ENCODE data around the gene HOXA13.

The HOXA13 gene

DNA sequence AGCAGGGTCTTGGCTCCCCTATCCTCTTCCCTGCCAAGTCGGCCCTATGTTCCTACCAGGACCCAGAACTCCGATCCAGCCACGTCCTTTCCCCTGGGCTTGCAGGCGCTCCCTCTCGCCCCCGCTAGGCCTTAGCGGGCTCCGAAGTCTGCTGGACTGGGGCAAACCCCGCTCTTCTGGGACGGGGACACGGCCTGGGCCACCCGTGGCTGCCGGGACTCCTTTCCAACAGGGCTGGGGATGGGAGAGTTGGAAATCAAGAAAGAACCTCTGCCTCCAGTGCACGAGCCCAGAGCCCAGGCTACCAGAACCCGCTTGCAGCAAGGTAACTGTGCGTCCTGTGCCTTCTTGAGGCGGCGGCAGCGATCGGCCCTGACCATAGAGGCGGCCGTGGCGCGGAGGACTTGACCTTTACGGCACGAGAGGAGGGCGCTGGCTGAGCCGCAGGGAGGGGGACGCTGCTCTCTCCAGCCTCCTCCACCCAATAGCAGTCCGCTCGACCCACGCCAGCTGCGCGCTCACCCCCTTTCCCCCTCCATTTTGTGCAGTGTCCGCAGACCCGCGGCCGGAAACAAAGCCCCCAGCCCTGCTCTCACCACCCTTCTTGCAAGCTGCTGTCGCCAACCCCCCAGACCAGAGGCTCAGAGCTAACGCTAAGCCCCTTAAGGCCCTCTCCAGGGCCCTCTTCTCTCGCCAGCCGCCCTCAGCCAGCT lies 7.9 kb downstream of the HOXA13 start:
- no peak for DNase-seq

DNA sequence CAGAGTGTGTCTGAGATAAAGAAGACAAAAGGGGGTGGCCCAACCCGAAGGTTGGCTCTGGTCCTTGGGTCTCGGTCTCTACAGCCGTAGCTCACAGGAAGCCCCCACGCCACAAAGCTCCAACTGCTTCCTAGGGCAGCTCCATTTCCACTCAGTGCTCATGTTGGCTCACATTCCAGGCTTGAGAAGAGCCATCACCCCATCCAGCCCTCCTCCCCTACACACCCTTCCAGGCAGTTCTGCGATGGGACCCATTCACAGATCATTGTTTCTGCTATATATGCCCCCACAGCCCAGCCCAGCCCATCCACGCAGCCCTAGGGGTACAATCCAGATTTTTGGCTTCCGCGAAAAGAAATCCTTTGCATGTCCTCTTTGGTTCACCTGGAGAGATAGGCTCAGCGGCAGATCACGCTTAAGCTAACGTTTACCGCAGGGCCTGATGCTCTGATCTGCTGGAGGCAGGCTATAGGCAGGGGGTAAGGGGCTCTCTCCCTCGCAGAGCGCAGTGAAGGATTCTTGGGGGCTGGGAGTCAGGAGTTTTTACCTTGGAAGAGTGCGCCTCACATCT lies 8.6 kb downstream of the HOXA13 start:
- no peak for DNase-seq

DNA sequence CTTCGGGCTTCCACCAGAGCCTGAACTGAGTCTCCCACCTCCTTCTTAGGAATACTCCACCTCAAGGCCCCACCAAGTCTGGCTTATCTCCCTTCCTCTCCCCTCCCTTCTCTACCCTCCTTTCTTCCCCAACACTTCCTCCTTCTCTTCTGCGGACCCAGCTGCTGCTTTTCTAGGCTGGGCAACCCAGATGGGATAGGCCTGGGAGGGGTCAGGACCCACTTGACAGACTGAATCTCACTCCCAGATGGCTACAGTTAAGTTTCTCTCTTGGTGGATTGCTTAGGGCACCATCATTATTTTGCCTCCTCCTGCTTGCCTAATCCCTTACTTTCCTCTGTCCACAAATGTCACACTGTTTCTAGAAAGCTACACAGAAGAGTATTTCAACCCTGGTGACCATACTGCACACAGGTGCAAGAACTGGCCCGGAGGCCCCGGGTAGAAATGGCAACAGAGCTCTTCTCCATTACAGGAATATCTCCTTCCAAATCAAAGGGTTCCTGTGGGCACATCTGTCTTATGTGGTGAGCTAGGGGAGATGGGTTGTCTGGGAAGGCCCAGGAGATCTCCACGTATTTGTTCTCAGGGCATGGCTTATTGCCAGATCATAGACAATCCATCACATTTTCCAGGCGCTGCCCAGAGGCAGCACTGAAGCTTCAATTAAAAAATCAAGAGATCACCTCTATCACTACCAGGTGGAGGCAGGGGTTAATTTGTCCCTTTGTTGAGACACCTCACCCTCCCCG lies 9.7 kb downstream of the HOXA13 start:
- DNase-seq = no peak

DNA sequence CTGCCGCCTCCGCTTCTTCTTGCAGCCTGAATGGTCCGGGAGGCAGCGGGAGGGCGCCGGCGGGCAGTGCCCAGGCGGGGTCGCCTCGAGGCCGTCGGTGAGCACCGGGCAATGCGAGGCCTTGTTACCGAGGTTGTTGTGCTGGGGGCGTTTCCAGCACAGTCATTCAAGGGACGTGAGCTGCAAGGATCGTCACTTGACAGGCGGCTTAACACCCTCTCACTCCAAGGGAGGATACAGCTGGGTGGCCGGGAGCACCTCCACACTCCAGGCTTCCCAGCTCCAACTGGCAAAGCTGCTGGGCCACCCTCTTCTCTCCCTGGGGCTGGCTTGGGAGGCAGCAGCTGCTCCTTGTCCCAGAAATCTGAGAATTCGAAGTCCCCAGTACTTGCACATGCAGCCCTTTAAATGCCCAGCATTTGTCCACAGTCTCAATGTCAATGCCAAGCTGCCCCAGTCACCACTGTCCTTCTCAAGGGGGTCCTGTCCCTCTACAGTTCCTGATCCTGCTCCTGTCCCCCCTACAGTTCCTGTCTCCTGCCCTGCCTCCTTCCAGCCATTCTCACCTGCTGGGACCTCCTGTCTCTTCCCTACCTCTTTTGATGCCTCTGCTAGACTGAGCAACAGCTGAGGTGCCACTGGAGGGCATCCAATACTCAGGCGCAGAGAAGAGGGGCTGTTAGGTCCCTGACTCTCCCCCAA lies 10.4 kb downstream of the HOXA13 start:
- no peak for DNase-seq

DNA sequence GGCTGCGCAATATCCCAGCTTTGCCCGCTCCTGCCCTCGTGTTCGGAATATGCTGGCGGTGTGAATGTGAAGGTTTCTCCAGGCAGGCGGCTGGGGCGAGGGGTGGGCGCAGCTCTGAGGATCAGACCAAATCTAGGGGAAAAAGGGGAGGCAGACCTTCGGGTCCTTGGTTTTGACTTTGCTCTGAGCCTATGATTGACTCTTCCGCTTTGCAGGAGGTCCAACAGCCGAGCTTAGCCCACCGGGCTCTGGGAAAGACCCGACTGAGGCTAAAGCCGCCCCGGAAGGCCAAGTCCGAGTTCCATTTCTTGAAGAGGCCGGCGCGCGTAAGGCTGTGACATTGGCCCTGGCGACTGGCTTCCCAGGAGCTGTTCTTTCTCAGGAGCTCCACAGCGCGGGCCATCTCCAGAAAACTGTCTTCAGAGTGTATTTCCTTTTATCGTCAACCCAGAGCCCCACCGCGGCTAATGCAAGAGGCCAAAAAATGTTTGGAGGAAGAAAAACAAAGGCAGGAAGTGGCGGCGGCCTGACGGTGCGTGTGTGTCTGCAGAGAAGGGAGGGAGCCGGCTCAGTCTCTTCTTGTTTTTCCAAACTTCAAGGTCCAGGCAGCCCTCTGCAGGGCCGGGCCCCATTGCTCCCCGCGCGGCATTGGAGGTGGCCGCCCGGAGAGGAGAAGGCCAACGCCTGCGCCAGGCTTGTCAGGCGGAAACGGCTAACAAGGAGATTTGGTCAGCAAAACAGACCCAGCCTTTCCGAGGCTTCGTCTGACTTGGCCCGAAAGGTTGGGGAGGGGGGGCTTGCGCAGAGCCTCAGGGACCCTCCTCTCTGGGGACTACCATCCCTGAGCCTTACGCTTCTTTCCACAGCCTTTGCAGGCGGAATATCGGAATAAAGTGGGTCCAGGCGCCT lies 11.3 kb downstream of the HOXA13 start:
- no peak for DNase-seq

DNA sequence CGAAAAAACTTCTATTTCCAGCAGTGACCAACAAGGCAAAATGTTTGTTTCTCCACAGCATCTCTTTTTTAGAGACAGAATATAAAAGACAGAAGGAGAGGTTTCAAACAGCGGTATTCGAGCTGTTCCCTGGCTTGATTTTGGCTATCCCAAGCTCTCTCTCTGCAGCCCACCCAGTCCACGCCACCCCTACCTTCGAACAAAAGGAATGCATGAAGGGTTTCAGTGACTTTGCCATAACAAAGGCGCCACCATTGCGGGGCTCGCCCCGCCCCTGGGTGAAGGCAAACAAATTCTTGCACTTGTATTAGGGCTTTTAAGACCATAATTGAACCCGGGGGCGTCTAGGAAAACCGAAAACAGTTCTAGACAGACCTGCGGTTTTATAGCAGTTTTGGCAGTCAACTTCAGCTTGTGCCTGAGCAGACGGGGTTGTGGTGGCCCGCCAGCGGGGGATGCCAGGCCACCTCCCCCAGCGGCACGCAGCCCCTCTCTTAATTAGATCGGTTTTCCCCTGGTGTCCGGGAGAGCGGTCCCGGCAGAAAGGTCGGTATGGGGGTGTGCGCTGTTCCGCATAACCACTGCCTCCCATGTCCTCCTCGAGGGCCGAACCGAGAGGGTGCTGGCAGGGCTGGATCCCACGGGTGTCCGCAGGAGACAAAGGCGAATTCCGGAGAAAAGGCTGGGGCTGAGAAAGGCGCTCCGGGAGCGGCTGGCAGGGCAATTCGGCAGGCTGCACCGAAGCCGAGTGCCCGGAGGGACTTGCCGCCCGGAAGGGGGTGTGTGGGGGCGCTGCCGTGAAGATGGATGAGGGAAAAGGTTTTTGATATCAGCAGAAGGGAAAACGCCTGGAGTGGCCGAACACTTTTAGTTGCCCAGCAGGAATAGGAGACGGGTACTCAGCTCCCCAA lies 12.2 kb downstream of the HOXA13 start:
- no peak for DNase-seq

DNA sequence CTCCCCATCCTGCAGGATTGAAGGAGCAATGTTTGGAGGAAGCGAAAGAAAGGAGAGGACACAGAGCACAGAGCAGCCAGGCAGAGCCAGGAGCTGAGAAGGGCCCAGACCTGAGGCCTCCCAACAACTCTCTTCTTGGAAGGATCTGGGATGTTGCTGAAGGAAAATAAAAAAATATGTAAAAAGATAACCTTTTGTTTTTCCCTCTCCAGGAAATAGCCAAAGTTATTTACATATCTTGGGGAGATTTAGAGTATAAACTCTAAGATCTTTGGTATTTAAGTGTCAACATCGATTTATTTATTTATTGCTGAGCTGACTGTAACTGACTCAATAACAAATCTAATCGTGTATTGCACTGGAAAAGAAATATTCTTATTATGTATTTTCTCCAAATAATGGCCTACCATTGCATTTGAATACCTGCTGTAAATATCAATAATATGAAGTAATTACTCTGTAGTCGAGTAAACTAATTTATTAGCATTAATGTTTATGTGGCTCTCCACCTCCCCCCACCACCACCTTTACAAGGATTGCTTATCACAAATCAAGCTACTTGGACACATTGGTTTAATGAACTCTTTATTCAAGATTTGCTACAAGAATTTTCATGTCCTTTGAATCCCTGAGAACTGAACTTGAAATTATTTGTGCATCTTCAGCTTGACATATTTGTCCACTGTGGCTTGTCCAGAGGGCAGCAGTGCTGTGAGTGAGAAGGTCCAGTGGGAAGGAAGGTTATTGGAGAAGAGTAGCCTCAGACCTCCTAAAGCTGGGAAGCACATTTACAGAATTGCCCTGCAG lies 13.0 kb downstream of the HOXA13 start:
- no peak for DNase-seq

DNA sequence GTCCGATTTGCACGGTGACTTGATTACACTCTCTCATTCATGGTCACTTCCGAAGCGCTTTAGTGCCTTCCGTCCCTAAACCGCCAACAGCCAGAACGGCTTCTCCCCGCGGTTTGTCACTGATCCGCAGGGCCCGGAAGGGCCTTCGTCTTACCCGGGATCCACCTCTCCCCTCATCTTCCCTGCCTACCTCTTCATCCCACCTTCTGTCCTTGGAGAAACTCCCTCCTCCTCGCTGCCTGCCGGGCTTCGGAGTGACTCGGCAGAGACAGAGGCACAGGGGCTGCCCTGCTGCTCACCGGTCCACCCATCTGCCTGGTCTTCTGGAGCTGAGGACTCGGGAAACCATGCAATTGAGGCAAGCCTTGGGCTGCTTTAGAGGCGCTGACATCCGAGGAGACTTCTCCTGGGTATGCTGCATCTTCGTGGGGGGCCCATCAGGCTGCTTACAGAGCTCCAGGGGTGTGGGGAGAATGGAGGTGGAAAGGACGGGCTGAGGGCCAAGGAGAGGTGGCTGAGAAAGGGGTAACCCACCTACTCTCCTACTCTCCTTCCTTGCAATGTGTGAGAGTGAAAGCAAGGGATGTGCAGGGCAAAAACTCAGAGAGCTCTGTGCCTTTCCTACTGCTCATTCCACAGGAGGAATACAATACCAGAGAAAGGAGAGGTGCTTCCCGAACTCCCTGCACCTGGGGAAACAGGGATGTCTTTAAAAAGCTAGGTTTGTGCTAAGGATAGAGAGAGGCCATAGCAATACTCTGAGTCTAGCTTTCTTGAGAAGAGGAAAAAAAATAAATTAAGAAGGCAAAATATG lies 13.8 kb downstream of the HOXA13 start:
- DNase-seq = no peak

DNA sequence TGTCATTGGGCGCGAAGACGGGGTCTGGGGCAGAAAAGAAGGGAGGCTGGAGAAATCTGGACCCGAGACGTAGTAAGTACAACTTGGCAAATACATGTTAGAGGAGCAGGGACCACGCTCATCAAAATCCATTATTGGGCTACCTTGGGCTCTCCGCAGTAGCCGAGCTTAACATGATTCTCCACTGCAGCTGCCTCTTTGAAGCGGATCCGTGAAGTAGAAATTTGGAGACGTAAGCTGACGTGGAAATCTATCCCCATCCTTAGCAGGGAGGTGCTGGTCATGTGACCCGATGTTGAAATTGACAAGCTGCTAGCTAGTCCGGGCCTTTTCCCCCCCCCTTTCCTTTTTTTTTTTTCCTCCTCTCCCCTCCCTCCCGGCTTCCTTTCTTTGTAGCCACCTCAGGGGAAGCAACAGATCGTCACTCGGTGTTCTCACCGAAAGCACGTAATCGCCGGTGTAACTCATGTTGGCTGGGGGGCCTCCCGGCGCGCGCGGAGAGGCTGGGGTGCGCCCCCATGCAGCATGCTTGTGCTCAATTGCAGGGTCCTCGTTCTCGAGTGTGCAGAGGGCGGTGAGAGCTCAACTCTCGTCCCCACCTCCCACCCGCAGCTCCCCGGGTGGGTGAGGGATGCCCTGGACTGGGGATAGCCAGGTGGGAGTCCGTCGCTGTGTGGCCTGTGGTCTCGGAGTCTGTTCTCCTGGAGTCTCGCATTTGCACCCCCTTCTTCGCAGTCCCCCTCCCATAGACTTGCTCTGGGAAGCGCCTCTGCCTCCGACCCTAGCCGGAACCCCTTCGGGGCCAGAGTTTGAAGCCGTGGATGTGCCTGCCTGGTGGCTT lies 14.7 kb downstream of the HOXA13 start, which contains the start of gene HOXA11:
TSS of gene HOXA11 (minus strand) at position 220 of the 841 bp plus-strand sequence. CDS start at position 132, 88 bp downstream.
- peak; percentile 53 for DNase-seq

DNA sequence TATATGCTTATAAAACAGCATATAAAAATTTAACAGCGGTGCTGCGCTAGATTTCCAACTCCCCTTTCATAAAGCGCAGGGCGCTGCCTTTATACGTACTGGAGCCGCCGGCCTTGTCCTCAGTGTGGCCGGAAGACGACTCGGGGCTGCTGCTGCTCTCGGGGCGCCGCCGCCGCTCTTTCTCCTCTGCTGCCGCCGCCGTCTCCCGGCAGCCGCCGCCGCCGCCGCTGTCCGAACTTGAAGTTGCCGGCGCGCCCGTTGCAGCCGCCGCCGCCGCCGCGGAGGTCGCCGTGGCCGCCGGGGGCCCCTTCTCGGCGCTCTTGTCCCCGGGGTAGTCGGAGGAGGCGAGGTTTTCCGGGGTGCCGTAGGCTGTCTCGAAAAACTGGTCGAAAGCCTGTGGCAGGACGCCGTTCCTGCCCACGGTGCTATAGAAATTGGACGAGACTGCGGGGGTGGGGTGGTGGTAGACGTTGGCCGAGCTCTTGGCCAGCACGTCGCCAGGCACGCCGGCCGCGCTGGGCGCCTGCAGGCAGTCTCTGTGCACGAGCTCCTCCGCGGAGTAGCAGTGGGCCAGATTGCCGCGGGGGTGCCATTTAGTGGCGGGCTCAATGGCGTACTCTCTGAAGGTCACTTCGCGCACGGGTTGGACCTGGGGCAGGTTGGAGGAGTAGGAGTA lies 15.4 kb downstream of the HOXA13 start:
- no peak for DNase-seq

DNA sequence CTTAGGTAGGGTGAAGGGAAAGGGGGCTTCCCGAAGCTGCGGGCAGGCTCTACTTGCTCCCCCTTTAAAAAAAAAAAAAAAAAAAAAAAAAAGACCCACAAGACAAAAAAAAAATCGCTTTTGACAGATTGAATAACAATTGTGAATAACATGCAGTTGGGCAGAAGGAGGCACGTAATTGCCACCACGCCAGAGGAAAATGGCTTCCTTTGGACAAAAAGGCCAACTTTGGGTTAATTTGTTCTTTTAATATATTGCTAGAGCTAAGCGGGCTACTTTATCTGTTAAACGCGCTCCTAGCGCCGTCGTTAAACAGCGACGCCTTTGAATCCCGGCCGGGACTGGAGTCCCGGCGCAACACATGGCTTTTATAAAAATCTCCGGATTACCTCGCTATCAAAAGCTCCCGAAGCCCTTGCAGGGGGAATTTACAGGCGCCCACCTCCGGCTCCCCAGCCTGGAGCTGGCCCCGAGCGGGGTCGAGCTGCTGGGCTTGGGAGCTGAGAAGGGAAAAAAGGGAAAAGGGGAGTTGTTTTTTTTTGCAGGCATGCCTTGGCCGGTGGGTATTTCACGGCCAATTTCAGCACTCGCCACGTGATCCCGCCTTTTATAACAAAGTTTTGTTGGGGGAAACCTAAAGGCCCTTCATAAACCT lies 16.1 kb downstream of the HOXA13 start:
- DNase-seq = no peak

DNA sequence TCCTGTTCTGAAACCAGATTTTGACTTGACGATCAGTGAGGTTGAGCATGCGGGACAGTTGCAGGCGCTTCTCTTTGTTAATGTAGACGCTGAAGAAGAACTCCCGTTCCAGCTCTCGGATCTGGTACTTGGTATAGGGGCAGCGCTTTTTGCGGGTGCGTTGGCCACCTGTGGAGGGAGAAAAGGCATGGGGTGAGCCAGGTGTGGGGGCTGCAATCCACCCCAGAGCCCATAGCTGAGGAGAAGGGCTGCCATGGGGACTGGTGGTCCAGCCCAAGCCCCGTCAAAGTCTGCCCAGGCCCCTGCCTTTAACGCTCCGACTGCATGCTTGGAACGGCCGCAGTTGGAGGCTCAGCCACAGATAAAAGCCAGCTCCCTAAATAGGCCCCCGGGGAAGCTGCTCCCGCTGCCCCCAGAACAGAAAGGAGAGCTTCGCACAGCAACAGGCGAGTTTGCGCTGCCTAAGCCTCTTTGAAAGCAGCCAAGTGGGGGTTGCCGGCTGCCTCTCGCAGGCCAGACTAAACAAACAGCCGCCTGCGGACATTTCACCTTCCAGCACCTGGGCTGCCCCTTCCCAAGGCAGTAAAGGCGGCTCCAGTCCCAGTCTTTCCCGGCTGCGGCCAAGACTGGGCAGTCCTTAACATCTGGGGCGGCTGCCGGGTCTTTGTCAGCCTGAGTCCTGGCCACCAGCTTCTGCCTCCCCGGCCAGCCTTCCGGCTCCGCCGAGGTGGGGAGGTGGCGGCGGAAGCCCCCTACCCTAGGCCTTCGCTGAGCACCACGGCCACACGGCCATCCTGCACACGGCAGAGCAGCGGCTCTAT lies 16.8 kb downstream of the HOXA13 start:
- DNase-seq = no peak

DNA sequence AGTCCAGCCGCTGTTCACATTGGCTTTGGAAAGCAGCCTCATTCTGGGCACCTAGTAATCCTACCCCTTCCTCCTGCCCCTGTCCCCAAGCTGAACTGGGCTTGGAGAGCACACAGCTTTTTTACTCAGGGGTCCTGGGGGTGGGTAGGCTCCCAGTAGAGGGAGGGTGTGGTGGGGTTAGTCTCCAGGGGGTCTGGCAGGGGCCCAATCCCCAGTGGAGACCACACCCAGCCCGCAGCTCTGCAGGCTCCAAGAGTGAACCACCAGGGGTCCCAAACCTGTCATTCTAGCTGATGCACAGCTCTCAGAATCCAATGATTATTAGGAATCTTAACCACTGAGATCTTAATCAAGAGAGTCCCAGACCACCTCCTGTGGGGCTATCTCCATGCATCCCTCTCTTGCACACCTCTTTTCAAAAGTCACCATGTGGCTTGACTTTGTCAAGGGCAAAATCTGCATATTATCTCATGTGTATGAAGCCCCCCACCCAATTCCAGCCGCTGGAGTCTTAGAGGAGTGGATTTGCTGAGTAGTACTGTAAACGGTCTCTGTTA lies 17.5 kb downstream of the HOXA13 start:
- no peak for DNase-seq

DNA sequence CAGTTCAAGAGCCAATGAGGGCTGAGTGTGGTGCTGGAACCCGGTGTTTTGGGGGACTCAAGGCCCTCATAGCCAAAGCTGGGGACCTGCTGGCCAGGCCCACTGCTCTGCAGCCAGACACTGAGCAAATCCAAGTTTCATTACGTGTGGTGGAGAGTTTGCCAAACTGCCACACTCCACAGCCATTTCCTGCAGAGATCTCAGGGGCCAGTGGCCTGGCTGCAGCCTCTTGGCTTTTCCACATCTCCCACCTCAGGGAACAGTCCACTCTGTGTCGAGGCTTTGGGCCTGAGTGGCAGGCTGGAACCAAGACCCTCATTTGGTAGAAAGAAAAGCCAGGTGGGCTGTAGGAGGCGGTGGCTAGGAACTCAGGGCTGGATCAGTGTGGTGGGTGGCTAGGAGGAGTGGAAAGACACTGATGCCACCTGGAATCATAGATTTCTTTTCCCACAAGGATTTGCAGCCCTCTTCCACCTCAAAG lies 18.1 kb downstream of the HOXA13 start:
- DNase-seq = no peak

DNA sequence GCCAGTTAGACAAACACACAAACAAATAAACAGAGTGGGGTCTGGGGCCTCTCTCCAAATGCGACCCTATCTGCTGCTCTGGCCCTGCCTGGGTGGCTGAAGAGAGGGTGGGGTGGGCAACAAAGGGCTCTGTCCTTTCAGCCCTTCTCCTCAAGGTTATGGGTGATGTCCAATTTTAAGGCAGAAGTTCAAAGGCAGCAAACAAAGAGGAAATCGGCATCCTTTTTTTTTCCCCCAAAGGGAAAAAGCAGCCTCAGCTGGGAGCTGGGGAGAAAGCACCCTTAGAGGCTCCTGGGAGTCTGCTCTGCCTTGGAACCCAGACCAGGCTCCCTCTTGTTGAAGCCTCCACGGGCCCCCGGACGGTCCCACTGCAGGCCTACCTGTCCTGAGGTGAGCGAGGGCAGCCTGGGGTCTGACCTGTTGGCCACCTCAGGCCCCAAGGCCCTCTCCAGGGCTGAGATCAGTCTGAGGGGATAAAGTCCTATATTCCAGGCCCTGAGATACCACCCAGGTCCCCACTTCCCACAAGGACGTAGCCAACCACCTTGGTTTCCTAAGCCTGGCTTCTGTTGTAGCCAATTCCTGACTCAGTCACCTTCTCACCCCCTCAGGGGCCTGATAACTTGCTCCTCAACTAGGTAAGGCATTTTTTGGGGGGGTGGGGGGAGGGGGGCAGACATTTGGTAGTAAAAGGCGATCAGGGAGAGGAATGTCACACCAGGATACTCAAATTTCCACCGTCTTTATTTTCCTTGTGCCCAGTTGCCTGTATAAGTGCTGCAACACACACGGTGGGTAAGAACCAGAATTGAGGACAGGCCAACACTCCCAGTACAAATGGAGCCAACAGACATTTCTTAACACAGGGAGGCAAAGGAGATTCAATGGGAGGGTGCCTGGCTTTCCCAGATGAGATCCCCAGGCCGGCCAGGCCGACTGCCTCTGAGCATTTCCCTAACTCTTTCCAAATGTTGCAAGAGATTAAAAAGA lies 19.2 kb downstream of the HOXA13 start:
- no peak for DNase-seq

All from DMS79 (cell line).